Pancreas (tissue), 10 donors: ENCODE results near the gene CTNNA2. TPM values are rescaled to one million over a fixed set of nuclear protein-coding genes. Genes with fewer than 3 reads are reported as not detected.

ENCODE experiments used
- ATAC-seq, 4 donors: fragments of 200-7000 bp; cut with Tn5 transposase; one replicate each; pipeline versions ENCODE4 v1.8.0 to v1.9.1; 2020; ENCODE audit warnings: mild to moderate bottlenecking in 4 of 4, moderate library complexity in 4 of 4
- DNase-seq, 6 donors: peaks; one replicate each; pipeline ENCODE4 v3.0.0-alpha.2; 2020
- FAIRE-seq: peaks from 2 replicates; lab custom pipeline; 2012; peaks lifted over from hg19 to GRCh38; lab: Jason Lieb, UNC
- H3K27ac ChIP-seq, 4 donors: fragments of 200-600 bp; sonication (generic); 1 replicate in 3 of 4; 2 replicates in 1 of 4; pipeline versions ENCODE4 v1.5.0 to v1.8.0; 2020
- H3K27me3 ChIP-seq, 4 donors: fragments of 200-600 bp; one replicate each; pipeline ENCODE4 v1.8.0; 2021
- H3K36me3 ChIP-seq, 3 donors: fragments of 200-600 bp; sonication (generic) in 1 of 3; one replicate each; pipeline versions ENCODE4 v1.5.0 to v1.8.0; 2020 to 2021
- H3K4me1 ChIP-seq, 3 donors: fragments of 200-600 bp; one replicate each; pipeline ENCODE4 v1.8.0; 2021
- H3K4me3 ChIP-seq, 4 donors: fragments of 200-600 bp; sonication (generic) in 2 of 4; one replicate each; pipeline versions ENCODE4 v1.5.0 to v1.8.0; 2020 to 2021
- H3K9me3 ChIP-seq, 4 donors: fragments of 200-600 bp; one replicate each; pipeline ENCODE4 v1.8.0; 2021
- WGBS, 2 donors: extraction: QIAGEN DNeasy Blood & Tissue Kit; methylation state at CpG; one replicate each; pipeline ENCODE4 v1.1.7; 2013; 5-methylcytosine and 5-hydroxymethylcytosine counted together
- intact Hi-C, 3 donors: fragments of 100-400 bp; cut with DNase I; formaldehyde crosslinking; loops; one replicate each; pipeline versions ENCODE4 v1.11.1 to v1.14.2; 2022
- polyA plus RNA-seq, 2 donors: library from polyadenylated mRNA; stranded (reverse); fragments of 200-250 nt; gene quantifications; one replicate each; pipeline ENCODE4 v1.2.3, GENCODE V29; 2013
- total RNA-seq, 6 donors: library from RNA; stranded (reverse); fragmentation: NEBNext Ultra II Directional in 4 of 6; extraction: Animal tissue kit (Norgen Biotek cat#: 25700) in 4 of 6; gene quantifications; one replicate each; pipeline versions ENCODE4 v1.2.1 to v1.2.4, GENCODE V29; 2021 to 2023
- TF ChIP-seq, protein P1 (sequence below), 4 donors: fragments of 200-600 bp; sonication (generic) in 3 of 4; IDR thresholded peaks; one replicate each; pipeline versions ENCODE4 v1.5.0 to v1.8.0; 2021; ENCODE audit warnings: antibody characterized with exemption in 4 of 4
- donor health status: healthy with polysubstance abuse.
- donor health status: DM: no; HTN: no; CAD: no; lungs with moderate emphysema.
- donor health status: DM: no; HTN: no; CAD: no.
- donor health status: control.
- donor health status: control.
- donor health status: Bipolar disorder and iron deficiency.
- donor health status: DM: yes; HTN: yes; CAD: no.
- donor health status: DM: no; HTN: no; CAD: no.
- donor health status: DM: no; HTN: no; CAD: no.
- donor health status: DM: yes; HTN: yes; CAD: no.

CTNNA2 gene
- total and polyA plus RNA-seq, 8 donors = 0.25 to 12.1 (median 2.1) TPM

DNA sequence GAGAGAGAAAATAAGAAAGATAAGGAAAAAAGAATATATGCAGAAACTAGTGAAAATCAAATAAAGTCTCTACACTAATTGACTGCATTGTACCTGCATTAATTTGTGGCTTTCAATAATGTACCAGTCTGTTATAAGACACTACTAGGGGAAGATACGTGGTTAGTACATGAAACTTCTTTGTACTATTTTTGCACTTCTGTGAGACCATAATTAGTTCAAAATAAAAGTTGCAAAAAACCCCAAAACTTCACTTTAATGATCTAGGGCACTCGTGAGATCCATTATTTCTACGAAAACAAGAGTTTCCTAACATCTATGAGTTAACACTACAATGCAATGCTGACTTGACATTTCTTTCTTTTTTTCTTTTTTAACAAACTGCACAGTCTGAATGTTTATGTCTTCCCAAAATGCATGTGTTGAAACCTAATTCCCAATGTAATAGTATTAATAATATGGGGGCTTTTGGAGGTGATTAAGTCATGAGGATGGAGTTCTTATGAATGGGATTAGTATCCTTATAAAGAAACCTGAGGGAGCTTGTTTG lies 954.5 kb downstream of the CTNNA2 start:
- TF ChIP-seq, protein P1, sequence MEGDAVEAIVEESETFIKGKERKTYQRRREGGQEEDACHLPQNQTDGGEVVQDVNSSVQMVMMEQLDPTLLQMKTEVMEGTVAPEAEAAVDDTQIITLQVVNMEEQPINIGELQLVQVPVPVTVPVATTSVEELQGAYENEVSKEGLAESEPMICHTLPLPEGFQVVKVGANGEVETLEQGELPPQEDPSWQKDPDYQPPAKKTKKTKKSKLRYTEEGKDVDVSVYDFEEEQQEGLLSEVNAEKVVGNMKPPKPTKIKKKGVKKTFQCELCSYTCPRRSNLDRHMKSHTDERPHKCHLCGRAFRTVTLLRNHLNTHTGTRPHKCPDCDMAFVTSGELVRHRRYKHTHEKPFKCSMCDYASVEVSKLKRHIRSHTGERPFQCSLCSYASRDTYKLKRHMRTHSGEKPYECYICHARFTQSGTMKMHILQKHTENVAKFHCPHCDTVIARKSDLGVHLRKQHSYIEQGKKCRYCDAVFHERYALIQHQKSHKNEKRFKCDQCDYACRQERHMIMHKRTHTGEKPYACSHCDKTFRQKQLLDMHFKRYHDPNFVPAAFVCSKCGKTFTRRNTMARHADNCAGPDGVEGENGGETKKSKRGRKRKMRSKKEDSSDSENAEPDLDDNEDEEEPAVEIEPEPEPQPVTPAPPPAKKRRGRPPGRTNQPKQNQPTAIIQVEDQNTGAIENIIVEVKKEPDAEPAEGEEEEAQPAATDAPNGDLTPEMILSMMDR (IDR thresholded peaks at IDR 0.05) = no peak
- no peaks in the 10 kb centered on the region for H3K27me3 ChIP-seq
- FAIRE-seq (no peak), ATAC-seq (no peak), DNase-seq (no peak)
- H3K4me1 ChIP-seq = no peaks in the 10 kb centered on the region
- no peak overlapping the region for H3K4me3 ChIP-seq
- no peak overlapping the region for H3K27ac ChIP-seq
- intact Hi-C loops = no loop called here
- H3K36me3 ChIP-seq = no peaks in the 10 kb centered on the region
- 53 to 66% methylated on average over 3 of the region's 3 CpGs for WGBS, 2 donors
- no peaks in the 10 kb centered on the region for H3K9me3 ChIP-seq

DNA sequence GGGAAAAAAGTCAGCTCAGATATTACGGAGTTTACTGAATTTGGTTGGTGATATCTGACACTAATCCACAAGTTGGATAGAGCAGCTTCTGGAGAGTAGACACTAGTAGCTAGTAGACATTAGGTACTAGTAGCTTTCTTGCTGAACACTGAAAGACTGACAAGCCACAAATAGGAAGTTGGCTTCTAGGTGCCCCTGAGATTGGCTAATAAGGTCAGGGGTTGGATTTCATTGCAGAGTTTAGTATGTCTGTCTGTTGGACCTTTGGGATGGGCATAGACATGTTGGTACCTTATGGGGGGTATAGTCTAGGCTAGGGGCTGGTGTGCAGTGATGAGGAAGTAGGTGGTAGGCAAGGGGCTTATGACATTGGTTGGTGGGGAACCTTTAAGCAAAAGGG lies 956.6 kb downstream of the CTNNA2 start:
- DNase-seq (no peak), ATAC-seq (no peak), FAIRE-seq (no peak)
- Histone ChIP-seq H3K9me3 (no peaks in the 10 kb centered on the region), H3K27me3 (no peaks in the 10 kb centered on the region), H3K4me1 (no peaks in the 10 kb centered on the region), H3K27ac (no peak overlapping the region), H3K36me3 (no peaks in the 10 kb centered on the region), H3K4me3 (no peak overlapping the region)
- intact Hi-C loops = no loop called here
- TF ChIP-seq, protein P1 (IDR thresholded peaks at IDR 0.05) = no peak
- WGBS, 2 donors = 58 to 62% methylated on average over 1 of the region's 1 CpG

DNA sequence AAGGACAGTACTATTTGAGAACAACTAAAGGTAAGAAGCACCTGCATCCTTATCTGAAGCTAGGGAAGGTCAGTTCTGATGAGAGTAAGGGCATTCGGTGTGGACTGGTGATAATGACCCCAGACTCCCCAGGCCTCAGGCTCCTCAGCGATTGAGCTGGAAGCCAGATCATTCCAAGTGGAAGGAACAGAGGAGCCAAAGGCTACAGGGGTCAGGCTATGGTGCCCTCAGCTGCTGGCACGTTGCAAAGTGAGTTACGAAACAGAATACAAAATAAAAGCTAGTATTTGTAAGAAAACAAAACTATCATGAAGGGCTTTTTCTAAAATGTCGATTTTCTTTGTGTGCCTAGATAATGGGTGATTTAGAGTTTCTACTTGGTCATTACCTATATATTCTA lies 960.2 kb downstream of the CTNNA2 start:
- WGBS, 2 donors = 54 to 69% methylated on average over 5 of the region's 5 CpGs
- no peak for FAIRE-seq
- H3K27me3 ChIP-seq = no peaks in the 10 kb centered on the region
- H3K9me3 ChIP-seq = no peaks in the 10 kb centered on the region
- no peak overlapping the region for H3K27ac ChIP-seq
- H3K4me3 ChIP-seq = no peak overlapping the region
- no peaks in the 10 kb centered on the region for H3K4me1 ChIP-seq
- DNase-seq = no peak
- no peak for ATAC-seq
- intact Hi-C loops = no loop called here
- H3K36me3 ChIP-seq = no peaks in the 10 kb centered on the region
- TF ChIP-seq, protein P1 (IDR thresholded peaks at IDR 0.05) = no peak

DNA sequence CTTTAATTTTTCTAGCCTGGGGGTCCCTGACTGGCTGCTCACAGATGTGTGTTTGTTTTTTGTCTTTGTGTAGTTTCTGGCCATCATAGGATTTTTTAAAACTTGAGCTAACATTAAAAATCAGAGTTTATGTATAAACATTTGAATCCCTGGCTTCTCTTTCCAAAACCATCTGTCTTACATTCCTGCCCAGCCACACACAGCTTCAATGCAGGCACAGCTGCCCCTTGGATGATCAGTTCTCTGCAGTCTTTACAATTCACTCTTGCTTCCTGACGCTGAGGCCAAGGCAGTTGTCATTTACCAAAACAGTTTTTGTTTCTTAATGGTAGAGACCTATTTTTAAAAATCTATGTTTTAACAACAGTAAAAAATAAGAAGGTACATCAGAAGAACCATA lies 960.9 kb downstream of the CTNNA2 start:
- 52 to 69% methylated on average over 1 of the region's 1 CpG for WGBS, 2 donors
- H3K36me3 ChIP-seq = no peaks in the 10 kb centered on the region
- H3K9me3 ChIP-seq = no peaks in the 10 kb centered on the region
- DNase-seq (no peak), FAIRE-seq (no peak), ATAC-seq (no peak)
- H3K27me3 ChIP-seq = no peaks in the 10 kb centered on the region
- no peaks in the 10 kb centered on the region for H3K4me1 ChIP-seq
- intact Hi-C loops = no loop called here
- no peak overlapping the region for H3K4me3 ChIP-seq
- no peak overlapping the region for H3K27ac ChIP-seq
- TF ChIP-seq, protein P1 (IDR thresholded peaks at IDR 0.05) = no peak

DNA sequence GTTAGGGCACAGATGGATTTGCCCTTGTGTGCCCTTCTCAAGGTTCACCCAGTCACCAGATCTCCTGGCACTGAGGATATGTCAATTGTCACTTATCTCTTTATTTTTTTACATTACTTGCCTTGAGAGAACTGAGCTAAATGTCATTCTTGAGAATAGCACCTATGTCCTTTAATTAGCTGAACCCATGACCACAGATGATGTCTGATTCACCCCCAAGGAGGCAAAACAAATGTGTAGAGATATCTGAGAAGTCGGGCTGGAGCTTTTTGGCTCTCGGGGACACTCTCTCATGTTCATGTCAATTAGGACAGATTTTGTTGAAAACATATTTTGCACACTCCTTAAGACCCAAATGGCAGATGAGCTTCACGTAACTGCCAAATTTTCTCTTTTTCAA lies 963.1 kb downstream of the CTNNA2 start:
- FAIRE-seq (no peak), DNase-seq (no peak), ATAC-seq (no peak)
- intact Hi-C loops = no loop called here
- Histone ChIP-seq H3K9me3 (no peaks in the 10 kb centered on the region), H3K27ac (no peak overlapping the region), H3K36me3 (no peaks in the 10 kb centered on the region), H3K27me3 (no peaks in the 10 kb centered on the region), H3K4me3 (no peak overlapping the region), H3K4me1 (no peaks in the 10 kb centered on the region)
- WGBS, 2 donors = 47 to 57% methylated on average over 3 of the region's 3 CpGs
- TF ChIP-seq, protein P1 (IDR thresholded peaks at IDR 0.05) = no peak
